Superior temporal gyrus (tissue), 1 donor: Measurements from ENCODE around the gene GPATCH3.

Experiments used
- DNase-seq: peaks from one replicate; pipeline ENCODE4 v3.0.0-alpha.2; 2016; ENCODE audit errors: extremely low spot score

The GPATCH3 gene

DNA sequence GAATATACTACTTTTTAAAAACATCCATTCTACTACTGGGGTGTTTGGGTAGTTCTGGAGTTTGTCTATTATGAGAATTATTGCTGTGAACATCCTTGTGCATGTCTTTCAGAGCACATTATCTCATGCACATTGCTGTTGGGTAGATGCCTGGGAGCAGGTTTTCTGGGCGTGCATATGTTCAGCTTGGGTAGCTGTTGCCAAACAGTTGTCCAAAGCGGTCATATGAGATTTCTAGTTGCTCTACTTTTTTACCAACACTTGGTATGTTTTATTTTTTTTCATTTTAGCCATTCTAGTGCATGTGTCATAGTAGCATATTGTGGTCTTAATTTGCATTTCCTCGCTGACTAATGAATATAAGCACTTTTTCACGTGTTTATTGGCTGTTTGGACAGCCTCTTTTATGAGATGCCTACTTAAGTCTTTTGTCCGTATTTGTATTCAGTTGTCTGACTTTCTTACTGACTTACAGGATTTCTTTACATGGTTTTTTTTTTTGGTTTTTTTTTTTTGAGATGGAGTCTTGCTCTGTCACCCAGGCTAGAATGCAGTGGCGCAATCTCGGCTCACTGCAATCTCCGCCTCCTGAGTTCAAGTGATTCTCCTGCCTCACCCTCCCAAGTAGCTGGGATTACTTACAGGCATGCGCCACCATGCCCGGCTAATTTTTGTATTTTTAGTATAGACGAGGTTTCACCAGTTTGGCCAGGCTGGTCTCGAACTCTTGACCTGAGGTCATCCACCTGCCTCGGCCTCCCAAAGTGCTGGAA is 55.7 kb downstream of the GPATCH3 start:
- DNase-seq, result no peak
